ENCODE results near the gene CITED4.
A peak's percentile ranks its signal among the peaks of the same experiment; 100 is the strongest.
"Not testable (repeated sequence)": the region's sequence is repeated elsewhere in the genome, so short reads cannot be mapped to it uniquely, and the experiment has no call there.

CITED4 gene

DNA sequence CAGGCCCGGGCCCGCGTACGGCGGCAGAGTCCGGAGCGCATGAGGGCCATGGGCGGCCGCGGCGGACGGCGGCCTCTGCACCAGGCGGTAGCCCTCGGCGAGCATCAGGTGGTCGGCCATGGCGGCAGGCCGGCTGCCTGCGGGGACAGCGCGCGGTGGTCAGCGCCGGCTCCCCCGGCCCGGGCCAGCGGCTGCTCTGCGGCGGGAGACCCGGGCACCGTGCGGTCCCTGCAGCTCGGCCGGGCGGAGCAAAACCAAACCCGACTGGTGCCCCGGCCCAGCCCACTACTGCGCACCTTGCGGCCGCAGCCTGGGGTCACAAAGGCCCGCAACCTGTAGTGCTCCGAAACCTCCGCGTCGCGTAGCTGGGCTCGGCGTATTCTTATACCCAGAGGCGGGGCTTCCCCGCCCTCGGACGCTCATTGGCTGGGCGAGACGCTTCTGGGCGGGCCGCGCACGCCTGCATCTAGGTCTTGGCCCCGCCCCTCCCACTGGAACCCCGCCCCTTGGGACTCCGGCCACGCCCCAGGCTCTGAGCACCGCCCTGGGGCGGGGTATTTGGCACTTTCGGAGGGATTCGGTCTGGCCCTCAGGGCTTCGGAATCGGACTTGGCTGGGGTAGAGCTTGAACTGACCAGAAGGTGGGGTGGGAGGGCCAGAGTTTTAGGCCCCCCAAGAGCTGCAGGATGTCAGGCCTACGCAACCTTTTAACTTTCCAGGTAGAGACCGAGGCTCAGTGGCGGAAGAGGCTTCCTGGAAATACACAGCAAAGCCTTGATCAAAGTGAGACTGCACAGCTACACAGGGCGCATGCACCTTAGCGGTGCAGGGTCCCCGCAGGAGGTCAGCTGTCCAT is at the start of gene CITED4:
CITED4 (minus strand) TSS at position 356 of the 856 bp plus-strand sequence; CDS start at position 120, 236 bp downstream.
- peak; percentile 79 to 81 for DNase-seq (ENCODE audit: low read depth in 2 of 2)

DNA sequence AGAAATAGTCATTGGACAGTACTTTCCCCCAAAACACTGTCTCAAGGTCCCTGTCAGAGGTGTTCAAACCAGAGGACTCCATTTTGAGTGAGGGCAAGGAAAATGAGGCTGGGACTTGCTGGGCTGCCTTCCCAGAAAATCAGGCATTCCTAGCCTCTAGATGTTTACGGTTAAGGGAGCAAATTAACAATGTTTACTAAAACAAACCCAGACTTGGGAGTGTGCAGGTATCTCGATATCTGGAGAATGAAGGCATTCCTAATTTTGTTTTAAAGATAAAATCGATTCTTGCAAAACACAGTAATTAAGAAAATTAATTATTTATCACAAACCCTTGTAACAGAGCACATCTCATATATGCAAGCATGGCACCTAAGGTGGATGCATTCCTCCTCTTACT is 48.9 kb upstream of the CITED4 start:
- no peak for DNase-seq (ENCODE audit: low read depth in 2 of 2)

DNA sequence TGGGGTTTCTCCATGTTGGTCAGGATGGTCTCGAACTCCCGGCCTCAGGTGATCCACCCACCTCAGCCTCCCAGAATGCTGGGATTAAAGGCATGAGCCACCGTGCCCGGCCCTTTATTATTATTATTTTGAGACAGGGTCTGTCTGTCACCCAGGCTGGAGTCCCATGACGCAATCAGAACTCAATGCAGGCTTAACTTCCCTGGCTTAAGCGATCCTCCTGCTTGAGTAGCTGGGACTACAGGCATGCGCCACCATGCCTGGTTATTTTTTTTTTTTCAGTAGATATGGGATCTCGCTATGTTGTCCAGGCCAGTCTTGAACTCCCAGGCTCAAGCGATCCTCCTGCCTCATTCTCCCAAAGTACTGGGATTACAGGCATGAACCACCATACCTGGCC is 47.1 kb upstream of the CITED4 start:
- DNase-seq (ENCODE audit: low read depth in 2 of 2), result no peak

DNA sequence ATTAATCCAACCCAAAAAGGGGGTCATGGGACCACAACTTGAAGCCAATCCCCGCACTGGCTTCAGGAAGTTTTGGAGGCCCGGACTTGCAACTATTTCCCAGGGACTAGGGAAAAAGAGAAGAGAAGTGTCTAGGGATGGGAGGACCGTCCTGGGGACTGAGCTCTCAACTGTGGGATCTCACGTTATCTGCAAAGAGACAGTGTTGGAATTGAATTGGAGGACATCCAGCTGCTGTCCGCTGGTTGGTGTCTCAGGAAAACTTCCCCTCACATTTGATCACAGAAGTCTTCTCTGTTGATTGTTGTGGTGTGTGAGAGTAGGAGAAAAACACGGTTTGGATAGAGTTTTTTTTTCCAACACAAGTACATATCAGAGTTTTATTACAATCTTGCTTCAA is 46.2 kb upstream of the CITED4 start:
- DNase-seq (ENCODE audit: low read depth in 2 of 2), result no peak

DNA sequence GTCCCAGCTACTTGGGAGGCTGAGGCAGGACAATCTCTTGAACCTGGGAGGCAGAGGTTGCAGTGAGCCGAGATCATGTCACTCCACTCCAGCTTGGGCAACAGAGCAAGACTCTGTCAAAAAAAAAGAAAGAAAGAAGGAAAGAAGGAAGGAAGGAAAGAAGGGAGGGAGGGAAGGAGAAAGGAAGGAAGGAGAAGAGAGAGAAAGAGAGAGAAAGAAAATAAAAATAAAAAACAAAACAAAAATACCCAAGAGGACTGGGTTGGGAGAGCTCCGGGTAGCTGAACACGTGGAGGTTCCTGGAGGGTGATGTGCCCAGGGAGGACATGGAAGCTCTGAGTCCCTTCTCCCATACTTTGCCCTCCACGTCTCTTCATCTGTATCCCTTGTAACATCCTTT is 45.7 kb upstream of the CITED4 start:
- DNase-seq (ENCODE audit: low read depth in 2 of 2), result no peak

- no peak for DNase-seq (ENCODE audit: low read depth in 2 of 2)
Measured at GRCh38 chr1:40906781-40907400, 44.7 kb upstream of the CITED4 start.

- no peak for DNase-seq (ENCODE audit: low read depth in 2 of 2)
Measured at GRCh38 chr1:40905061-40905460, 42.9 kb upstream of the CITED4 start.

- DNase-seq (ENCODE audit: low read depth in 2 of 2), result no peak
Measured at GRCh38 chr1:40903106-40903505, 40.9 kb upstream of the CITED4 start.

DNA sequence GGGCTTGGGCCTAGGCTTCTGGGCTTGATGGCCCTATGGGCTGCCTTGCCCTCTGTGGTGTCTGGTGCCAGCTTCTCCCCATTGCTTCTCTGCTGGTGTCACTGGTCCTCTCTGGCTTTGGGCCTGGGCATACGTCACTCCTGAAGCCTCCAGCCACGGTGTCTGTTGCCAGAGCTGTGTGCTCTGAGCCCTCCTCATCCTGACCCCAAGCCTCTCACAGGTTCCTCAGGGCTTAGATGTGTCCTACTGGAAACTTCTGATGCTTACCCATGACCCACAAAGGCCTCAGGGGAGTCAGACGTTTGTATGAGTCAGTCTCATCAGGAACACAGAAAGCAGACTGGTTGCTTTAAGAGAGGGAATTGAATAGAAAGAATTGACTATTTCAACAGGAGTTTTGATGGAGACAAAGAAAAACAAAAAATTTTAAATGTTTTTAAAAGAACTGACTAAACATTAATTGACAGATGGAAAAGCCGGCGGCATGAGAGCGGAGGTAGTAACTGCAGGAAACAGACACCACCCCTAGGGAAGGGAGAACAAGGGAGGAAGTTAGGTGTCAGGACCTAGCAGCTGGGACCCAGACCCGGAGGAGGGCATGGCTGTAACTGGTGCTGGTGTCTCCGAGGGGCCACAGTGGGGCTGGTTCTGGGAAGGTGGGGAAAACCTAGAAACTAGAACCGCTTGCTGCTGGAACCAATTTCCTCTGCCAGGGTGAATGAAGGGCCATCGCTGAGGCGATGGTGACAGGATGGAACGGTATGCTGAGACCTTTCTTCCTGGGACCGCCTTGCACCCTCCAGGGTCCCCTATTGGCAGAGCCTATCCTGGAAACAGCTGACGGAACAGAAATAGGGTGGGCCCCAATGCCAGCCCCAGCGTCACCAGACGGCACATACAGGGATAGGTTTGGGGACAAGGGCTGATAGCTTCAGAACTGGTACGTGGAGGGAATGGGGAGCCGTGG is 40.0 kb upstream of the CITED4 start:
- peak; percentile 20 to 23 for DNase-seq (ENCODE audit: low read depth in 2 of 2)

- no peak for DNase-seq (ENCODE audit: low read depth in 2 of 2)
Measured at GRCh38 chr1:40899230-40899870, 37.2 kb upstream of the CITED4 start.

GRCh38 chr1:40898431-40898901 is 36.3 kb upstream of the CITED4 start:
- DNase-seq (ENCODE audit: low read depth in 2 of 2), result no peak

- no peak for DNase-seq (ENCODE audit: low read depth in 2 of 2)
Measured at GRCh38 chr1:40897513-40897912, 35.4 kb upstream of the CITED4 start.

DNA sequence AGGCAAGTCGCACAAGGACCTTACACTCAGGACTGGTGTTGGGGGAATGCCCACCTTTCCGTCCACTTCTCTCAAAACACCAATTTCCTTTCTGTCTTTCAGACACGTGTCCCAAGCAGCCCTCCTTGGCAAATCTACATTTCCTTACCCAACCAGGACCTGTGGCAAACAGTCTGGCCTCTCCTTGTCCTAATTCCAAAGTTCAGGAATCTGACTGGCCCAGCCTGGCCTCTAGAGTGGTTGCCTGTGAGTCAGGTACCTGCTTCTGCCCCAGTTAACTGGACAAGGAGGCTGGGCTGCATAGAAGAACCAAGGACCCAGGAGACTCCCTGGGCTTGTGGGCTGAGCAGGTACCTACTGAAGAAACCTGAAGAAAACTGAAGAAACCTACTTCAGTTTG is 34.3 kb upstream of the CITED4 start:
- DNase-seq (ENCODE audit: low read depth in 2 of 2), result no peak

GRCh38 chr1:40895601-40896000 is 33.4 kb upstream of the CITED4 start:
- no peak for DNase-seq (ENCODE audit: low read depth in 2 of 2)

GRCh38 chr1:40894858-40895257 is 32.7 kb upstream of the CITED4 start:
- DNase-seq (ENCODE audit: low read depth in 2 of 2), result not testable (repeated sequence)

GRCh38 chr1:40894455-40894854 is 32.3 kb upstream of the CITED4 start:
- DNase-seq (ENCODE audit: low read depth in 2 of 2), result no peak

- no peak for DNase-seq (ENCODE audit: low read depth in 2 of 2)
Measured at GRCh38 chr1:40893946-40894345, 31.8 kb upstream of the CITED4 start.

- no peak for DNase-seq (ENCODE audit: low read depth in 2 of 2)
Measured at GRCh38 chr1:40892354-40892753, 30.2 kb upstream of the CITED4 start.

- no peak for DNase-seq (ENCODE audit: low read depth in 2 of 2)
Measured at GRCh38 chr1:40890771-40891170, 28.6 kb upstream of the CITED4 start.

DNA sequence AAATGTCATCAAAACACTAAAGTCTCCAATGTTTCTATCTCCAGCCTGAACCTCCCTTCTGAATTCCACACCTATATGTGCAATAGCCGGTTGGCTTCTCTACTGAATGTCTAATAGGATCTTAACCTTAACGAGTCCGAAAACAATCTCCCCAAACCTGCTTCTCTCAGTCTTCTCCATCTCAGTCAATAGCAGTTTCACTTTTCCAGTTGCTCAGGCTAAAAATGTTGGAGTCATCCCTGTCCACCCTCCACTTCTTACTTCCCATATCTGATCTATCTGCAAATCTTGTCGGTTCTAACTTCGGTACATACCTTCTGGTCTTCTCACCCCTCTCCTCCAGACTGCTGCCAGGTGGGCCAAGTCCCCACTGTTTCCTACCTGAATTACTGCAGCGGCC is 25.5 kb upstream of the CITED4 start:
- DNase-seq (ENCODE audit: low read depth in 2 of 2), result no peak

DNA sequence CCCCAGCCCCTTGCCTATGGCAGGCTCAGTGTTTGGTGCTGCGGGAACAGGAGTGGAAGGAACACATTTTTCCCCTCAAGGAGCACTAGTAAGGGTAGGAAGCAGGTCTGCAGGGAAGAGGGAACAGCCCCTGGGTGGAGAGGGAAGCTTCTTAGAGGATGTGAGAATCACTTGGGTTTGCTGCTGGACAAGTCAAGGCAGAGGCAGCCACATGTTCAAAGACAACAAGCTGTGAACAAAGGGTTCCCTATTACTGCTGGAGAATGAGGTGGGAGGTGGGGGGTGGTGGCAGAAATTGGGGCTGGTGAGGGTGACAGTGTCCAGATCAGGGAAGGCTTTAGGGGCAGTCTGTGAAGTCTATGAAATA is 24.8 kb upstream of the CITED4 start:
- no peak for DNase-seq (ENCODE audit: low read depth in 2 of 2)
